ENCODE measurements around the gene GNPTAB.
"Not testable (repeated sequence)": the region's sequence is repeated elsewhere in the genome, so short reads cannot be mapped to it uniquely, and the experiment has no call there.

GNPTAB gene

GRCh38 chr12:101830367-101831325 is at the start of gene GNPTAB:
Gene GNPTAB, minus strand, starts transcription at chr12:101830959. Its CDS starts 284 bp downstream, at chr12:101830675.
- peak; percentile 100 for DNase-seq (ENCODE audit: low spot score)

GRCh38 chr12:101878243-101878821 is 47.6 kb upstream of the GNPTAB start:
- no peak for DNase-seq (ENCODE audit: low spot score)

GRCh38 chr12:101877806-101878242 is 47.1 kb upstream of the GNPTAB start:
- peak; percentile 32 for DNase-seq (ENCODE audit: low spot score)

- DNase-seq (ENCODE audit: low spot score) = peak; percentile 92
Observed at GRCh38 chr12:101876861-101877805, 46.4 kb upstream of the GNPTAB start, which contains the start of gene DRAM1. Gene DRAM1, plus strand, starts transcription at chr12:101877580. Its CDS starts 210 bp downstream, at chr12:101877790.

GRCh38 chr12:101876322-101876860 is 45.6 kb upstream of the GNPTAB start:
- no peak for DNase-seq (ENCODE audit: low spot score)

- no peak for DNase-seq (ENCODE audit: low spot score)
Observed at GRCh38 chr12:101875162-101875561, 44.4 kb upstream of the GNPTAB start.

GRCh38 chr12:101870925-101871324 is 40.2 kb upstream of the GNPTAB start:
- DNase-seq (ENCODE audit: low spot score) = no peak

- not testable (repeated sequence) for DNase-seq (ENCODE audit: low spot score)
Observed at GRCh38 chr12:101867619-101868018, 36.9 kb upstream of the GNPTAB start.

GRCh38 chr12:101866615-101867373 is 36.0 kb upstream of the GNPTAB start:
- no peak for DNase-seq (ENCODE audit: low spot score)

- peak; percentile 53 for DNase-seq (ENCODE audit: low spot score)
Observed at GRCh38 chr12:101863981-101864380, 33.2 kb upstream of the GNPTAB start.

GRCh38 chr12:101862245-101862644 is 31.5 kb upstream of the GNPTAB start:
- no peak for DNase-seq (ENCODE audit: low spot score)

- DNase-seq (ENCODE audit: low spot score) = not testable (repeated sequence)
Observed at GRCh38 chr12:101861688-101862087, 30.9 kb upstream of the GNPTAB start.

- DNase-seq (ENCODE audit: low spot score) = no peak
Observed at GRCh38 chr12:101859664-101860607, 29.2 kb upstream of the GNPTAB start.

GRCh38 chr12:101858361-101858760 is 27.6 kb upstream of the GNPTAB start:
- DNase-seq (ENCODE audit: low spot score) = no peak

- DNase-seq (ENCODE audit: low spot score) = peak; percentile 85
Observed at GRCh38 chr12:101857043-101857558, 26.3 kb upstream of the GNPTAB start.

- DNase-seq (ENCODE audit: low spot score) = not testable (repeated sequence)
Observed at GRCh38 chr12:101856614-101857013, 25.9 kb upstream of the GNPTAB start.

GRCh38 chr12:101855976-101856375 is 25.2 kb upstream of the GNPTAB start:
- no peak for DNase-seq (ENCODE audit: low spot score)

GRCh38 chr12:101855364-101855884 is 24.7 kb upstream of the GNPTAB start:
- DNase-seq (ENCODE audit: low spot score) = no peak

GRCh38 chr12:101854747-101855146 is 24.0 kb upstream of the GNPTAB start:
- DNase-seq (ENCODE audit: low spot score) = no peak
